Naive thymus-derived CD4-positive, alpha-beta T cell (primary cell): Measurements from ENCODE around the gene RNF111. TPM values are rescaled to one million over a fixed set of nuclear protein-coding genes. Genes with fewer than 3 reads are reported as not detected.
A peak's percentile ranks its signal among the peaks of the same experiment; 100 is the strongest.

ENCODE experiments used
- ATAC-seq: fragments of 150-1000 bp; cut with Tn5 transposase; 2 replicates; pipeline ENCODE4 v1.10.0; 2021; ENCODE audit warnings: mild to moderate bottlenecking, moderate library complexity
- CTCF ChIA-PET: fragments of 350-600 bp; sonication (Branson Sonifier 250); formaldehyde crosslinking; loops from one replicate; lab custom pipeline; 2021; ENCODE audit warnings: antibody characterized with exemption; lab: Charles Lee
- POLR2A ChIA-PET: fragments of 350-600 bp; sonication (Branson Sonifier 250); formaldehyde crosslinking; loops from one replicate; lab custom pipeline; 2021; ENCODE audit warnings: antibody characterized with exemption, inconsistent platforms; lab: Charles Lee
- DNase-seq, 9 donors: peaks; one replicate each; pipeline versions ENCODE4 v3.0.0 to v3.0.0-alpha.2; 2020 to 2022; ENCODE audit warnings: mixed read lengths in 1 of 9
- H3K27ac ChIP-seq: one replicate; pipeline ENCODE4 v1.7.0; 2013; ENCODE audit warnings: mild to moderate bottlenecking, low read depth, low read length, moderate library complexity
- H3K27me3 ChIP-seq, 2 donors: one replicate each; pipeline ENCODE4 v1.7.0; 2013; ENCODE audit warnings: low read length in 2 of 2, mild to moderate bottlenecking in 2 of 2, moderate library complexity in 2 of 2; ENCODE audit not compliant: control insufficient read depth in 2 of 2, insufficient read depth in 2 of 2
- H3K36me3 ChIP-seq, 3 experiments: 1 replicate in 2 of 3; 2 replicates in 1 of 3; pipeline ENCODE4 v1.7.0; 2013; ENCODE audit warnings: low read length in 3 of 3, mild to moderate bottlenecking in 3 of 3, moderate library complexity in 1 of 3; ENCODE audit not compliant: insufficient read depth in 3 of 3, control insufficient read depth in 2 of 3
- H3K4me1 ChIP-seq, 2 donors: one replicate each; pipeline ENCODE4 v1.7.0; 2013; ENCODE audit warnings: low read length in 2 of 2, mild to moderate bottlenecking in 2 of 2, moderate library complexity in 1 of 2; ENCODE audit not compliant: control insufficient read depth in 2 of 2, insufficient read depth in 2 of 2
- H3K4me3 ChIP-seq: 2 replicates; pipeline ENCODE4 v1.7.0; 2013; ENCODE audit warnings: mild to moderate bottlenecking, low read length
- H3K9me3 ChIP-seq, 3 experiments: 1 replicate in 2 of 3; 2 replicates in 1 of 3; pipeline ENCODE4 v1.7.0; 2013; ENCODE audit warnings: low read length in 3 of 3; ENCODE audit not compliant: control insufficient read depth in 2 of 3
- H3K27ac Mint-ChIP-seq, 9 donors: one replicate each; pipeline ENCODE4 v1.8.0; 2020 to 2022; ENCODE audit warnings: mixed read lengths in 9 of 9, mild to moderate bottlenecking in 8 of 9, moderate library complexity in 5 of 9, inconsistent platforms in 2 of 9
- H3K27me3 Mint-ChIP-seq, 5 donors: one replicate each; pipeline ENCODE4 v1.8.0; 2021 to 2022; ENCODE audit warnings: mixed read lengths in 5 of 5, mild to moderate bottlenecking in 1 of 5
- H3K36me3 Mint-ChIP-seq, 5 donors: one replicate each; pipeline ENCODE4 v1.8.0; 2020 to 2022; ENCODE audit warnings: mixed read lengths in 5 of 5, mild to moderate bottlenecking in 3 of 5, inconsistent platforms in 1 of 5
- H3K4me1 Mint-ChIP-seq, 7 donors: one replicate each; pipeline ENCODE4 v1.8.0; 2020 to 2022; ENCODE audit warnings: mixed read lengths in 7 of 7, mild to moderate bottlenecking in 3 of 7, inconsistent platforms in 1 of 7
- H3K4me3 Mint-ChIP-seq, 10 donors: one replicate each; pipeline ENCODE4 v1.8.0; 2020 to 2022; ENCODE audit warnings: mild to moderate bottlenecking in 10 of 10, mixed read lengths in 10 of 10, moderate library complexity in 6 of 10, inconsistent platforms in 2 of 10
- H3K9me3 Mint-ChIP-seq, 11 donors: one replicate each; pipeline ENCODE4 v1.8.0; 2020 to 2022; ENCODE audit warnings: mixed read lengths in 11 of 11, mild to moderate bottlenecking in 4 of 11, inconsistent platforms in 1 of 11, moderate library complexity in 1 of 11
- intact Hi-C, 2 donors: fragments of 100-400 bp; cut with micrococcal nuclease; formaldehyde crosslinking; loops; one replicate each; pipeline ENCODE4 v1.15.1; 2023
- polyA plus RNA-seq, 2 donors: library from polyadenylated mRNA; unstranded; fragments of 300-500 nt; fragmentation: Illumina TruSeq; gene quantifications; one replicate each; pipeline ENCODE4 v1.2.3, GENCODE V29; 2021
- total RNA-seq, 6 experiments: library from RNA in 5 of 6; stranded (reverse) in 5 of 6; gene quantifications; 1 replicate in 5 of 6; 2 replicates in 1 of 6; pipeline ENCODE4 v1.2.3 and lab custom pipeline; 2021 to 2026

Gene RNF111
- total and polyA plus RNA-seq, 7 experiments from 2014 or later: 16.1 to 61.1 (median 51.2) TPM

DNA sequence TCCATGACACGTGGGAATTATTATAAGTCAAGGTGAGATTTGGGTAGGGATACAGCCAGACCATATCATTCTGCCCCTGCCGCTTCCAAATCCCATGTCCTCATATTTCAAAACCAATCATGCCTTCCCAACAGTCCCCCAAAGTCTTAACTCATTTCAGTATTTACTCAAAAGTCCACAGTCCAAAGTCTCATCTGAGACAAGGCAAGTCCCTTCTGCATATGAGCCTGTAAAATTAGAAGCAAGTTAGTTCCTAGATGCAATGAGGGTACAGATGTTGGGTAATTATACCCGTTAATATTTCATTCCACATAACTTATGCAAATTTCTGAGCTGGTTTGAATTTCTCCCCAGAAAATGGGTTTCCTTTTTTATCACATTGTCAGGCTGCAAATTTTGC lies 47.7 kb downstream of the RNF111 start:
- H3K27me3 Mint-ChIP-seq: no peaks in the 10 kb centered on the region
- Histone ChIP-seq H3K27ac (no peak overlapping the region), H3K27me3 (no peaks in the 10 kb centered on the region), H3K36me3 (peaks cover 0 to 13% (median 3%) of the 10 kb centered on the region in 3 experiments), H3K4me1 (peaks cover 0 to 8% of the 10 kb centered on the region in 2 donors), H3K9me3 (no peaks in the 10 kb centered on the region), H3K4me3 (no peak overlapping the region)
- ATAC-seq: no peak
- H3K27ac Mint-ChIP-seq: peak overlapping the region in 1 of 9 donors; percentile 27
- no peak for DNase-seq
- peaks cover 31 to 71% (median 64%) of the 10 kb centered on the region in 7 donors for H3K4me1 Mint-ChIP-seq
- ChIA-PET CTCF (interaction anchor here (1.0 kb wide), 1 partner anchor 9 kb away, joined by 3 read pairs; no protein-coding TSS in a partner anchor), POLR2A (no interaction called here)
- intact Hi-C loops: no loop called here
- H3K9me3 Mint-ChIP-seq: peaks cover 0 to 4% (median 0%) of the 10 kb centered on the region in 11 donors
- H3K36me3 Mint-ChIP-seq: peaks cover 25 to 68% (median 54%) of the 10 kb centered on the region in 5 donors
- no peak overlapping the region for H3K4me3 Mint-ChIP-seq

DNA sequence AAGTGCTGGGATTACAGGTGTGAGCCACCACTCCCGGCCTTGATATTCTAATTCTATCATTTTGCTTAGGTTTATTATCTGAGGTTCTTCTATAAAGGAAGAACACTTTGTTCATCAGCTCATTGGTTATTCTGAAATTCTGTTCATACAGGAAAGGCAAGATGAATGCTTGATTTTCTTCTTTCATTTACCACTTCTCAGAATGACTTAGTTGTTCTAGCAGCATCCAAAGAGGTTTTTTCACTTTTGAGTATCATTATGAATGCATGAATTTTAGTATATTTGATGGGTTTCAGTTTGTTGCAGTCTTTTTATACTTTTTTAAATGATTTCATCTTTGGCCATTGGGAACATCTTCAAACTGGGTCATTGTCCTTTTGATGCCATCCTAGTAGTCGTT lies 51.8 kb downstream of the RNF111 start:
- POLR2A ChIA-PET: interaction anchor here (0.6 kb wide), 2 partner anchors 72 to 78 kb away, joined by 3 read pairs; no protein-coding TSS in a partner anchor
- Histone ChIP-seq H3K27me3 (no peaks in the 10 kb centered on the region), H3K4me3 (no peak overlapping the region), H3K9me3 (no peaks in the 10 kb centered on the region), H3K27ac (no peak overlapping the region), H3K36me3 (no peaks in the 10 kb centered on the region), H3K4me1 (peaks cover 0 to 8% of the 10 kb centered on the region in 2 donors)
- Mint-ChIP-seq H3K4me1 (peaks cover 36 to 71% (median 56%) of the 10 kb centered on the region in 7 donors), H3K36me3 (peaks cover 15 to 58% (median 41%) of the 10 kb centered on the region in 5 donors), H3K27ac (peak overlapping the region in 3 of 9 donors; percentile 20 to 33 (median 23)), H3K9me3 (peaks cover 0 to 4% (median 0%) of the 10 kb centered on the region in 11 donors), H3K27me3 (no peaks in the 10 kb centered on the region), H3K4me3 (peak overlapping the region in 6 of 10 donors; percentile 7 to 56 (median 42))
- CTCF ChIA-PET: no interaction called here
- no peak for ATAC-seq
- intact Hi-C loops: loop anchor here in 1 of 2 donors (2.0 kb wide), 1 partner anchor 14 kb away; no protein-coding TSS in a partner anchor
- no peak for DNase-seq

DNA sequence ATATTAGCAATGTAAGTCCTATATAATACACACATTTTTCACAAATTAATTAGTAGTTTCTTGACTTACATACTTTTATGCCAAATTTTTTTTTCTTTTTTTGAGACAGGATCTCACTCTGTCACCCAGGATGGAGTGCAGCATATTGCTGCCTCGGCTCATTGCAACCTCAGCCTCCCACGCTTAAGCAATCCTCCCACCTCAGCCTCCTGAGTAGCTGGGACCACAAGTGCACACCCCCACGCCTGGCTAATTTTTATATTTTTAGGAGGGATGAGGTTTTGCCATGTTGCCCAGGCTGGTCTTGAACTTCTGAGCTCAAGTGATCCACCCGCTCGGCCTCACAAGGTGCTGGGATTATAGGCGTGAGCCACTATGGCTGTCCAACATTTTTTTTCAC lies 54.6 kb downstream of the RNF111 start:
- H3K4me1 ChIP-seq: peaks cover 0 to 8% of the 10 kb centered on the region in 2 donors
- peak overlapping the region in 1 of 9 donors; percentile 42 for H3K27ac Mint-ChIP-seq
- ATAC-seq (no peak), DNase-seq (no peak)
- no peaks in the 10 kb centered on the region for H3K27me3 Mint-ChIP-seq
- H3K36me3 Mint-ChIP-seq: peaks cover 11 to 42% (median 25%) of the 10 kb centered on the region in 5 donors
- H3K27ac ChIP-seq: no peak overlapping the region
- CTCF ChIA-PET: no interaction called here
- peaks cover 0 to 3% (median 0%) of the 10 kb centered on the region in 3 experiments for H3K36me3 ChIP-seq
- peak overlapping the region in 3 of 10 donors; percentile 16 to 35 (median 23) for H3K4me3 Mint-ChIP-seq
- no peak overlapping the region for H3K4me3 ChIP-seq
- intact Hi-C loops: no loop called here
- H3K9me3 Mint-ChIP-seq: no peaks in the 10 kb centered on the region
- H3K27me3 ChIP-seq: no peaks in the 10 kb centered on the region
- H3K9me3 ChIP-seq: no peaks in the 10 kb centered on the region
- POLR2A ChIA-PET: no interaction called here
- H3K4me1 Mint-ChIP-seq: peaks cover 33 to 63% (median 41%) of the 10 kb centered on the region in 7 donors

DNA sequence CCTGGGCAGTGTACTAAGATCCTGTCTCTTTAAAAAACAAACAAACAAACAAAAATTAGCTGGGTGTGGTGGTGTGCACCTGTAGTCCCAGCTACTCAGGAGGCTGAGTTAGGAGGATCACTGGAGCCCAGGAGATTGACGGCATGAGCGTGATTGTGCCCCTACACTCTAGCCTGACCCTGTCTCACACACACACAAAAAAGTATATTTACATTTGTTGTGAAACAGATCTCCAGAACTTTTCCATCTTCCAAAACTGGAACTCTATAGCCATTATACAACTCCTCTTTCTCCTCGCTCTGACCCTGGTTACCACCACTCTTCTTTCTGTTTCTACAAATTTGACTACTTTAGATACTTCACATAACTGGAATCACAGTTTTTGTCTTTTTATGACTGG lies 61.4 kb downstream of the RNF111 start:
- Histone ChIP-seq H3K4me1 (peaks cover 3 to 8% of the 10 kb centered on the region in 2 donors), H3K36me3 (peaks cover 0 to 6% (median 0%) of the 10 kb centered on the region in 3 experiments), H3K4me3 (no peak overlapping the region), H3K27me3 (no peaks in the 10 kb centered on the region), H3K9me3 (no peaks in the 10 kb centered on the region), H3K27ac (no peak overlapping the region)
- ATAC-seq: no peak
- peaks cover 21 to 51% (median 37%) of the 10 kb centered on the region in 7 donors for H3K4me1 Mint-ChIP-seq
- H3K27ac Mint-ChIP-seq: peak overlapping the region in 1 of 9 donors; percentile 24
- ChIA-PET CTCF (no interaction called here), POLR2A (no interaction called here)
- H3K27me3 Mint-ChIP-seq: no peaks in the 10 kb centered on the region
- H3K36me3 Mint-ChIP-seq: peaks cover 3 to 31% (median 21%) of the 10 kb centered on the region in 5 donors
- no peaks in the 10 kb centered on the region for H3K9me3 Mint-ChIP-seq
- DNase-seq: no peak
- intact Hi-C loops: no loop called here
- H3K4me3 Mint-ChIP-seq: no peak overlapping the region

DNA sequence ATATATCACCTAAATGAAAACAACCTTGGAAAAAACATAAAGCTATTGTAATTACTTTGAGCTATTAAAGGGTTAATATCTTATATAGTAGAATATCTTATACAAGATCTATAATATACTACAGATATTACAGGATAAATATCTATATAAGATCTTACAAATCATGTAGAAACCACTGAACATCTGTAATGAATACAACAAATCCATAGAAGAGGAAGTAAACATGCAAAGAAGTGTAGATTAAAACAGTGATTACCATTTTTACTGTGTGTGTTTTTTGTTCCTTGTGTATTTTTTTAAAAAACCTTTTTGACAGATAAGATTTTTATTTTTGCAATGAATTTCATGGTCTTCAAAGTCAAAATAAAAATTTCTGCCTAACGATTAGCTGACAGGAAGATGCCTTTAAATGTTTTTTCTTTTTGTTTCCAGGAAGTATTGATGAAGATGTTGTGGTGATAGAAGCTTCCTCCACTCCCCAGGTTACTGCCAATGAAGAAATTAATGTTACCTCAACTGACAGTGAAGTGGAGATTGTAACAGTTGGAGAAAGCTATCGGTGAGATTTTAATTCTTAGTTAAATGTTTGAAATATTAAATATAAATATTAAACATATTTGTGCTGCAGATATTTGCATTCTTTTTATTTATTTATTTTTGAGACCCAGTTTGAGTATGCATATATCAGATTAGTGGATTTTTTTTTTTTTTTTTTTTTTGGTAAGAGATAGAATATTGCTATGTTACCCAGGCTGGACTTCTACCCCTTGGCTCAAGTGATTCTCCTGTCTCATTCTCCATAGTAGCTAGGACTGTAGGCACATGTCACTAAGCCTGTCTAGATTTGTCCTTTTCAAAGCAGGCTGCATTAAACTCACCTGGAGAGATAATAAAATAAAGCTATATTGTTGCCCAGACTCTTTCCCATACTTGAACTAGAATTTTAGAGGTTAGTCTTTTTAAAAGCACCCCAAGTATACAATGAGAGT lies 64.7 kb downstream of the RNF111 start:
- Mint-ChIP-seq H3K9me3 (no peaks in the 10 kb centered on the region), H3K27ac (peak overlapping the region in 4 of 9 donors; percentile 13 to 87 (median 58)), H3K4me1 (peaks cover 17 to 38% (median 27%) of the 10 kb centered on the region in 7 donors), H3K27me3 (no peaks in the 10 kb centered on the region), H3K4me3 (peak overlapping the region in 6 of 10 donors; percentile 4 to 64 (median 38)), H3K36me3 (peaks cover 8 to 46% (median 25%) of the 10 kb centered on the region in 5 donors)
- Histone ChIP-seq H3K27me3 (no peaks in the 10 kb centered on the region), H3K9me3 (no peaks in the 10 kb centered on the region), H3K27ac (no peak overlapping the region), H3K36me3 (peaks cover 3 to 24% (median 5%) of the 10 kb centered on the region in 3 experiments), H3K4me3 (no peak overlapping the region), H3K4me1 (peaks cover 3 to 8% of the 10 kb centered on the region in 2 donors)
- ChIA-PET POLR2A (no interaction called here), CTCF (no interaction called here)
- ATAC-seq (no peak), DNase-seq (peak in 1 of 9 donors; percentile 4)
- intact Hi-C loops: loop anchor here in 1 of 2 donors (2.0 kb wide), 1 partner anchor 63 kb away; no protein-coding TSS in a partner anchor

DNA sequence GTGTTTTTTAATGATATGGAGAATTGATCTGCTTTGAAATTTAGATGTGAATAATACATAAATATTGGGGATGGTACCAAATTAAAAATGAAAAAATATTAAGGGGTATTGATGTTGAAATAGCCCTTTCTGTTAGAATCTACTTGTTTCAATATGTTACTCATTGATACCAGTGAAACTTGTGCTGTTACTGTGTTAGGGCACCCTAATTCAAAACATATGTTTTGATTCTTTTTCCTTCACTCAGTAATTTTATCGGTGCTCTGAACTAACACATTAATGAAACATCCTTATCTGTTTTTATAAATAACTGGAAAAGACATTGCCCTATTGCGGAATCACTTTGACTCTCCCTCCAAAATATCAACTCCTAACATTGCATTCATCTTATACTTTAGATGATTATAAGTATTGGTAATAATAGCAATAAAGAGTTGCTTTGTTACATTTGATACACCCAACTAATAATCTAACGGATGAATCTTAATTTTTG lies 65.5 kb downstream of the RNF111 start:
- no peak overlapping the region for H3K4me3 ChIP-seq
- peaks cover 3 to 8% of the 10 kb centered on the region in 2 donors for H3K4me1 ChIP-seq
- no peak overlapping the region for H3K27ac ChIP-seq
- no peaks in the 10 kb centered on the region for H3K27me3 ChIP-seq
- H3K9me3 ChIP-seq: no peaks in the 10 kb centered on the region
- peaks cover 3 to 30% (median 5%) of the 10 kb centered on the region in 3 experiments for H3K36me3 ChIP-seq
- H3K4me1 Mint-ChIP-seq: peaks cover 15 to 38% (median 27%) of the 10 kb centered on the region in 7 donors
- H3K9me3 Mint-ChIP-seq: no peaks in the 10 kb centered on the region
- H3K36me3 Mint-ChIP-seq: peaks cover 8 to 46% (median 22%) of the 10 kb centered on the region in 5 donors
- peak overlapping the region in 1 of 9 donors; percentile 25 for H3K27ac Mint-ChIP-seq
- DNase-seq (no peak), ATAC-seq (no peak)
- H3K27me3 Mint-ChIP-seq: no peaks in the 10 kb centered on the region
- ChIA-PET CTCF (no interaction called here), POLR2A (no interaction called here)
- intact Hi-C loops: loop anchor here in 1 of 2 donors (2.0 kb wide), 1 partner anchor 64 kb away; no protein-coding TSS in a partner anchor
- no peak overlapping the region for H3K4me3 Mint-ChIP-seq
